Panc1 (cell line): ENCODE data around the gene FAS. TPM values are rescaled to one million over a fixed set of nuclear protein-coding genes. Genes with fewer than 3 reads are reported as not detected.
A peak's percentile ranks its signal among the peaks of the same experiment; 100 is the strongest.

Experiments
- ATAC-seq: fragments of 200-7000 bp; cut with Tn5 transposase; 2 replicates; pipeline ENCODE4 v1.9.1; 2020; ENCODE audit warnings: mild to moderate bottlenecking, moderate library complexity
- BruUV-seq: library from RNA; stranded (reverse); fragments of 400-500 nt; replicated peaks from 2 replicates; lab custom pipeline; 2021; lab: Mats Ljungman, UMichigan
- CTCF ChIA-PET: fragments of 300-600 bp; sonication (Branson Sonifier 250); formaldehyde crosslinking; loops from one replicate; lab custom pipeline; 2022; ENCODE audit warnings: antibody characterized with exemption; lab: Charles Lee
- POLR2A ChIA-PET: fragments of 300-600 bp; sonication (Branson Sonifier 250); formaldehyde crosslinking; loops from one replicate; lab custom pipeline; 2022; ENCODE audit warnings: antibody characterized with exemption; lab: Charles Lee
- DNase-seq: peaks from one replicate; pipeline ENCODE4 v3.0.0-alpha.2; 2010; ENCODE audit warnings: low read depth, low spot score
- H3K27ac ChIP-seq: 2 replicates; pipeline ENCODE4 v1.5.1; 2011; ENCODE audit warnings: mild to moderate bottlenecking, low read length, inconsistent platforms
- H3K27me3 ChIP-seq: fragments of 200-500 bp; sonication (Bioruptor generic); 2 replicates; pipeline ENCODE4 v1.6.0; 2014; ENCODE audit warnings: low read length, inconsistent platforms; ENCODE audit not compliant: control insufficient read depth, insufficient read depth
- H3K36me3 ChIP-seq: fragments of 200-500 bp; sonication (Bioruptor generic); 2 replicates; pipeline ENCODE4 v1.5.1; 2014; ENCODE audit warnings: inconsistent platforms, mild to moderate bottlenecking, low read length, moderate library complexity; ENCODE audit not compliant: control insufficient read depth, insufficient read depth
- H3K4me1 ChIP-seq: 2 replicates; pipeline ENCODE4 v1.5.1; 2011; ENCODE audit warnings: inconsistent platforms, mild to moderate bottlenecking, low read length, moderate library complexity; ENCODE audit not compliant: control insufficient read depth, insufficient read depth
- H3K4me3 ChIP-seq, 2 experiments: 2 replicates each; pipeline ENCODE4 v1.5.1; 2011 to 2012; ENCODE audit warnings: low read depth in 2 of 2, low read length in 2 of 2, mild to moderate bottlenecking in 2 of 2, inconsistent platforms in 1 of 2, moderate library complexity in 1 of 2
- H3K9me3 ChIP-seq: fragments of 200-500 bp; sonication (Bioruptor generic); 2 replicates; pipeline ENCODE4 v1.5.1; 2014; ENCODE audit warnings: low read depth, mild to moderate bottlenecking, inconsistent platforms, low read length, moderate library complexity; ENCODE audit not compliant: control insufficient read depth, insufficient read depth
- POLR2AphosphoS5 ChIP-seq: IDR thresholded peaks from 2 replicates; pipeline ENCODE4 v1.6.1; 2012; ENCODE audit warnings: mild to moderate bottlenecking, low read depth, low read length, moderate library complexity
- REST ChIP-seq, 2 experiments: IDR thresholded peaks; 2 replicates each; pipeline ENCODE4 v1.6.1; 2011 to 2012; ENCODE audit warnings: low read depth in 2 of 2, control low read depth in 1 of 2, low read length in 1 of 2, mild to moderate bottlenecking in 1 of 2, moderate library complexity in 1 of 2; ENCODE audit not compliant: insufficient read depth in 1 of 2
- SIN3A ChIP-seq: IDR thresholded peaks from 2 replicates; pipeline ENCODE4 v1.6.1; 2012; ENCODE audit warnings: low read depth, mild to moderate bottlenecking, low read length, moderate library complexity, borderline replicate concordance; ENCODE audit not compliant: insufficient read depth
- TCF7L2 ChIP-seq: IDR thresholded peaks from 2 replicates; pipeline ENCODE4 v1.6.1; 2011; ENCODE audit warnings: mild to moderate bottlenecking, low read depth, low read length, inconsistent platforms
- in situ Hi-C: cut with HindIII; loops from 2 replicates; pipeline ENCODE4 v1.10.0; 2016; ENCODE audit warnings: low sequenced_read_pairs, low pct_unique_long_range_greater_than_20kb
- intact Hi-C: fragments of 100-400 bp; cut with micrococcal nuclease; formaldehyde crosslinking; loops from one replicate; pipeline ENCODE4 v1.10.0; 2022; ENCODE audit not compliant: unreplicated experiment
- total RNA-seq: library from RNA; stranded (reverse); gene quantifications from one replicate; pipeline ENCODE4 v1.2.1, GENCODE V29; 2021; ENCODE audit not compliant: unreplicated experiment
- TF ChIP-seq, protein P1 (sequence below): fragments of 450-650 bp; IDR thresholded peaks from 2 replicates; pipeline ENCODE4 v1.5.1; 2017; ENCODE audit warnings: mild to moderate bottlenecking

The FAS gene
- total RNA-seq, 1 experiment from 2014 or later, result 8.1 TPM

DNA sequence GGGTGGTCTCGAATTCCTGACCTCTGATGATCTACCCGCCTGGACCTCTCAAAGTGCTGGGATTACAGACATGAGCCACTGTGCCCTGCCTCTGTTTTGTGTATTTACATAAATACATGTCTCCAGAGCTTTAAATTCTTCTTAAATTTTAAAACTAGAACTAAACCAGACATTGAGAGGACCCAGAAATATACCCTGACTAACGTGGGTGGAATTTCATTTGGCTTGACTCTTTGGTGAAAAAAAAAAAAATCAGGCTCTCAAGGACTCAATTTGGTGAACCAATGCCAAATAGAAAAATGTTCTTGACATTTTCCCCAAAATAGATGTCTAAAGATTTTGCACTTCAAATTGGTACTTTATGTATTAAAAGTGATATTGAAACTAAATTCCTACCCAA lies 16.6 kb upstream of the FAS start:
- DNase-seq, result no peak
- TF ChIP-seq POLR2AphosphoS5 (no peak), TCF7L2 (no peak), REST (IDR thresholded peaks at IDR 0.05; ENCODE audit: insufficient read depth in 1 of 2, low read depth in 2 of 2, low read length in 1 of 2) (no peak), SIN3A (no peak)
- TF ChIP-seq, protein P1, sequence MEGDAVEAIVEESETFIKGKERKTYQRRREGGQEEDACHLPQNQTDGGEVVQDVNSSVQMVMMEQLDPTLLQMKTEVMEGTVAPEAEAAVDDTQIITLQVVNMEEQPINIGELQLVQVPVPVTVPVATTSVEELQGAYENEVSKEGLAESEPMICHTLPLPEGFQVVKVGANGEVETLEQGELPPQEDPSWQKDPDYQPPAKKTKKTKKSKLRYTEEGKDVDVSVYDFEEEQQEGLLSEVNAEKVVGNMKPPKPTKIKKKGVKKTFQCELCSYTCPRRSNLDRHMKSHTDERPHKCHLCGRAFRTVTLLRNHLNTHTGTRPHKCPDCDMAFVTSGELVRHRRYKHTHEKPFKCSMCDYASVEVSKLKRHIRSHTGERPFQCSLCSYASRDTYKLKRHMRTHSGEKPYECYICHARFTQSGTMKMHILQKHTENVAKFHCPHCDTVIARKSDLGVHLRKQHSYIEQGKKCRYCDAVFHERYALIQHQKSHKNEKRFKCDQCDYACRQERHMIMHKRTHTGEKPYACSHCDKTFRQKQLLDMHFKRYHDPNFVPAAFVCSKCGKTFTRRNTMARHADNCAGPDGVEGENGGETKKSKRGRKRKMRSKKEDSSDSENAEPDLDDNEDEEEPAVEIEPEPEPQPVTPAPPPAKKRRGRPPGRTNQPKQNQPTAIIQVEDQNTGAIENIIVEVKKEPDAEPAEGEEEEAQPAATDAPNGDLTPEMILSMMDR, result no peak
- ATAC-seq, result no peak
- H3K27me3 ChIP-seq, result no peaks in the 10 kb centered on the region
- no TSS peak for BruUV-seq
- H3K9me3 ChIP-seq, result no peaks in the 10 kb centered on the region
- intact Hi-C loops (no loop called here), in situ Hi-C loops (no loop called here)
- peaks cover 10% of the 10 kb centered on the region; the same call in 1 of the 2 replicates for H3K4me1 ChIP-seq
- POLR2A ChIA-PET, result no interaction called here
- H3K27ac ChIP-seq, result no peak overlapping the region
- CTCF ChIA-PET, result no interaction called here
- H3K36me3 ChIP-seq, result no peaks in the 10 kb centered on the region
- H3K4me3 ChIP-seq, result no peak overlapping the region

GRCh38 chr10:88974446-88975376 lies 15.9 kb upstream of the FAS start:
- ATAC-seq (peak; percentile 88), DNase-seq (no peak)
- peak overlapping the region; percentile 66 to 82 for H3K4me3 ChIP-seq
- POLR2A ChIA-PET, result no interaction called here
- TF ChIP-seq POLR2AphosphoS5 (no peak), TCF7L2 (no peak), SIN3A (no peak)
- TF ChIP-seq, protein P1, result no peak
- no peaks in the 10 kb centered on the region for H3K9me3 ChIP-seq
- CTCF ChIA-PET, result no interaction called here
- H3K27ac ChIP-seq, result peak overlapping the region; percentile 95
- H3K36me3 ChIP-seq, result no peaks in the 10 kb centered on the region
- H3K27me3 ChIP-seq, result no peaks in the 10 kb centered on the region
- H3K4me1 ChIP-seq, result peaks cover 10% of the 10 kb centered on the region; the same call in 1 of the 2 replicates
- BruUV-seq, result no TSS peak
- in situ Hi-C loops (no loop called here), intact Hi-C loops (no loop called here)
